Measurements from ENCODE around the gene UBE2G2. TPM values are rescaled to one million over a fixed set of nuclear protein-coding genes. Genes with fewer than 3 reads are reported as not detected.

Gene UBE2G2
- total and polyA plus RNA-seq, 2 of the 4 experiments (the other 2 are of a cell fraction) = 65.4 to 91.7 TPM

DNA sequence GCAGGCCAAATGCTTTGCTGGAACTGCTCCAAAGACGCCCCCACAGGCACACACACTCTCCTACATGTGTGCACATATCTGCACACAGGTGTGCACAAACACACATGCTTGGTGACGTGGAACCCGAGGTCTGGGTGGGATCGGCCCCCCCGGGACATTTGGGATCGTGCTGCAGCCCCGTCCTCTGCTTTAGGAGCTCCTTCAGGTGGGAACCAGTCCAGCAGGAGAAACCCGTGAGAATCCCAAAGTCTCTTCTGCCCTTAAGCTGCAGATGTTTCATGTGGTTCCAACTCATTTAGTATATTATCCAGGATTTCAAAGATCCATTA, 38.6 kb downstream of the UBE2G2 start:
- no peak overlapping the region for H2AFZ ChIP-seq (replicated peaks; ENCODE audit: low read length, poor library complexity)
- ChIA-PET CTCF (no interaction called here), POLR2A (ENCODE audit: unreplicated experiment) (no interaction called here)
- no peak overlapping the region for H4K8ac ChIP-seq (ENCODE audit: low read depth in 2 of 2, low read length in 2 of 2)
- H3K4me3 ChIP-seq (ENCODE audit: insufficient read depth, low read depth, low read length) = no peak overlapping the region
- H2BK15ac ChIP-seq (ENCODE audit: low read depth, low read length) = no peak overlapping the region
- no peak overlapping the region for H3K27ac ChIP-seq (ENCODE audit: insufficient read depth, low read length)
- H3K36me3 ChIP-seq (ENCODE audit: control insufficient read depth, insufficient read depth, low read length) = no peaks in the 10 kb centered on the region
- H3K4me2 ChIP-seq (ENCODE audit: low read depth, low read length) = no peak overlapping the region
- H2BK120ac ChIP-seq (ENCODE audit: low read depth, low read length) = no peak overlapping the region
- no peak overlapping the region for H2BK20ac ChIP-seq (ENCODE audit: low read depth, low read length)
- H2AK5ac ChIP-seq (ENCODE audit: low read depth, low read length) = no peak overlapping the region
- H3K9me3 ChIP-seq (ENCODE audit: control insufficient read depth, insufficient read depth, low read length) = no peaks in the 10 kb centered on the region
- no peaks in the 10 kb centered on the region for H3K79me1 ChIP-seq (ENCODE audit: low read depth in 1 of 2, low read length in 2 of 2)
- TF ChIP-seq, protein P1, sequence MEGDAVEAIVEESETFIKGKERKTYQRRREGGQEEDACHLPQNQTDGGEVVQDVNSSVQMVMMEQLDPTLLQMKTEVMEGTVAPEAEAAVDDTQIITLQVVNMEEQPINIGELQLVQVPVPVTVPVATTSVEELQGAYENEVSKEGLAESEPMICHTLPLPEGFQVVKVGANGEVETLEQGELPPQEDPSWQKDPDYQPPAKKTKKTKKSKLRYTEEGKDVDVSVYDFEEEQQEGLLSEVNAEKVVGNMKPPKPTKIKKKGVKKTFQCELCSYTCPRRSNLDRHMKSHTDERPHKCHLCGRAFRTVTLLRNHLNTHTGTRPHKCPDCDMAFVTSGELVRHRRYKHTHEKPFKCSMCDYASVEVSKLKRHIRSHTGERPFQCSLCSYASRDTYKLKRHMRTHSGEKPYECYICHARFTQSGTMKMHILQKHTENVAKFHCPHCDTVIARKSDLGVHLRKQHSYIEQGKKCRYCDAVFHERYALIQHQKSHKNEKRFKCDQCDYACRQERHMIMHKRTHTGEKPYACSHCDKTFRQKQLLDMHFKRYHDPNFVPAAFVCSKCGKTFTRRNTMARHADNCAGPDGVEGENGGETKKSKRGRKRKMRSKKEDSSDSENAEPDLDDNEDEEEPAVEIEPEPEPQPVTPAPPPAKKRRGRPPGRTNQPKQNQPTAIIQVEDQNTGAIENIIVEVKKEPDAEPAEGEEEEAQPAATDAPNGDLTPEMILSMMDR (conservative IDR thresholded peaks at IDR 0.05; ENCODE audit: low read depth, low read length) = no peak
- TF ChIP-seq, protein P2, sequence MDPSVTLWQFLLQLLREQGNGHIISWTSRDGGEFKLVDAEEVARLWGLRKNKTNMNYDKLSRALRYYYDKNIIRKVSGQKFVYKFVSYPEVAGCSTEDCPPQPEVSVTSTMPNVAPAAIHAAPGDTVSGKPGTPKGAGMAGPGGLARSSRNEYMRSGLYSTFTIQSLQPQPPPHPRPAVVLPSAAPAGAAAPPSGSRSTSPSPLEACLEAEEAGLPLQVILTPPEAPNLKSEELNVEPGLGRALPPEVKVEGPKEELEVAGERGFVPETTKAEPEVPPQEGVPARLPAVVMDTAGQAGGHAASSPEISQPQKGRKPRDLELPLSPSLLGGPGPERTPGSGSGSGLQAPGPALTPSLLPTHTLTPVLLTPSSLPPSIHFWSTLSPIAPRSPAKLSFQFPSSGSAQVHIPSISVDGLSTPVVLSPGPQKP (IDR thresholded peaks at IDR 0.05; ENCODE audit: borderline replicate concordance, low read depth, low read length) = no peak
- TF ChIP-seq MAFK (IDR thresholded peaks at IDR 0.05; ENCODE audit: low read depth, low read length) (no peak), BHLHE40 (IDR thresholded peaks at IDR 0.05; ENCODE audit: low read depth, low read length) (no peak), MXI1 (IDR thresholded peaks at IDR 0.05; ENCODE audit: borderline replicate concordance, low read depth, low read length) (no peak)
- TF ChIP-seq, protein P3, sequence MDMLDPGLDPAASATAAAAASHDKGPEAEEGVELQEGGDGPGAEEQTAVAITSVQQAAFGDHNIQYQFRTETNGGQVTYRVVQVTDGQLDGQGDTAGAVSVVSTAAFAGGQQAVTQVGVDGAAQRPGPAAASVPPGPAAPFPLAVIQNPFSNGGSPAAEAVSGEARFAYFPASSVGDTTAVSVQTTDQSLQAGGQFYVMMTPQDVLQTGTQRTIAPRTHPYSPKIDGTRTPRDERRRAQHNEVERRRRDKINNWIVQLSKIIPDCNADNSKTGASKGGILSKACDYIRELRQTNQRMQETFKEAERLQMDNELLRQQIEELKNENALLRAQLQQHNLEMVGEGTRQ (IDR thresholded peaks at IDR 0.05; ENCODE audit: low read depth, low read length) = no peak
- ATAC-seq (ENCODE audit: low read depth) (no peak), DNase-seq (no peak)
- no peak overlapping the region for H3K18ac ChIP-seq (ENCODE audit: low read depth, low read length)
- no peaks in the 10 kb centered on the region; the same call in 1 of the 2 replicates for H3K27me3 ChIP-seq (ENCODE audit: control insufficient read depth, insufficient read depth, low read length)
- no peak overlapping the region for H3K14ac ChIP-seq (replicated peaks; ENCODE audit: low read depth, low read length)
- no TSS peak for BruUV-seq (replicated peaks)
- no peaks in the 10 kb centered on the region for H3K4me1 ChIP-seq (ENCODE audit: control insufficient read depth, insufficient read depth, low read length)
- H4K20me1 ChIP-seq (ENCODE audit: insufficient read depth, low read length) = no peaks in the 10 kb centered on the region; the same call in none of the 2 replicates
- H3K9me1 ChIP-seq (ENCODE audit: insufficient read depth, low read length) = no peaks in the 10 kb centered on the region
- in situ Hi-C loops (cut with MboI; ENCODE audit: low sequenced_read_pairs) (no loop called here), intact Hi-C loops (cut with micrococcal nuclease) (no loop called here), dilution Hi-C loops (cut with HindIII; ENCODE audit: low sequenced_read_pairs, unreplicated experiment) (no loop called here)
- no peak overlapping the region for H3K23ac ChIP-seq (ENCODE audit: low read depth, low read length)
- H2BK5ac ChIP-seq (ENCODE audit: low read depth, low read length, poor library complexity, severe bottlenecking) = no peak overlapping the region
- no peak overlapping the region for H4K5ac ChIP-seq (ENCODE audit: low read depth, low read length)
- H3K56ac ChIP-seq (ENCODE audit: extremely low read depth, insufficient read depth, low read length) = no peak overlapping the region
- H4K91ac ChIP-seq (ENCODE audit: insufficient read depth, low read depth, low read length) = no peak overlapping the region
- H3K9ac ChIP-seq (ENCODE audit: low read depth, low read length) = no peak overlapping the region
- H3K4ac ChIP-seq (ENCODE audit: low read depth, low read length) = no peak overlapping the region
- 83% methylated on average over 7 of the region's 8 CpGs; no CpG with 5 or more reads in 1 of the 2 experiments for WGBS, 2 experiments (ENCODE audit: extremely low coverage in 2 of 2, insufficient read length in 1 of 2)
- H2AK9ac ChIP-seq (replicated peaks; ENCODE audit: low read depth, low read length, poor library complexity) = no peak overlapping the region
